HepG2 (cell line): ENCODE results near the gene NADK2. TPM values are rescaled to one million over a fixed set of nuclear protein-coding genes. Genes with fewer than 3 reads are reported as not detected.

Source experiments
- AGO2 ChIP-seq: fragments of 200-400 bp; formaldehyde crosslinking; optimal IDR thresholded peaks from 2 replicates; pipeline ENCODE3; 2017; ENCODE audit warnings: mild to moderate bottlenecking, low read depth, low read length, moderate library complexity
- ATF7-NPFF ChIP-seq: sonication (generic); formaldehyde crosslinking; IDR thresholded peaks from 2 replicates; pipeline ENCODE4 v1.8.1; 2023; ENCODE audit warnings: mild to moderate bottlenecking, low read depth, missing genetic modification reagents, moderate library complexity
- FOXA1 ChIP-seq, 2 experiments: fragments of 450-650 bp in 1 of 2; sonication (generic) in 1 of 2; formaldehyde crosslinking in 1 of 2; IDR thresholded peaks; 2 replicates each; pipeline versions ENCODE4 v1.4.0 to v1.6.1; 2016 to 2020; ENCODE audit warnings: missing genetic modification reagents in 1 of 2
- HOMEZ ChIP-seq: IDR thresholded peaks from 2 replicates; pipeline ENCODE4 v1.6.1; 2016; ENCODE audit warnings: low read depth
- PITX1 ChIP-seq: sonication (generic); formaldehyde crosslinking; IDR thresholded peaks from 2 replicates; pipeline ENCODE4 v1.5.1; 2020; ENCODE audit warnings: mild to moderate bottlenecking, missing genetic modification reagents
- RARA ChIP-seq: IDR thresholded peaks from 2 replicates; pipeline ENCODE4 v1.6.1; 2016; ENCODE audit warnings: missing genetic modification reagents, missing compliant biosample characterization
- SNAPC2 ChIP-seq: sonication (generic); formaldehyde crosslinking; IDR thresholded peaks from 2 replicates; pipeline ENCODE4 v1.8.1; 2022; ENCODE audit warnings: mild to moderate bottlenecking, missing genetic modification reagents
- SOX13 ChIP-seq, 3 experiments: fragments of 450-650 bp in 1 of 3; sonication (generic) in 1 of 3; formaldehyde crosslinking in 1 of 3; IDR thresholded peaks in 2 of 3; conservative IDR thresholded peaks in 1 of 3; 2 replicates each; pipeline versions ENCODE4 v1.5.0 to v1.6.1; 2016 to 2020; ENCODE audit warnings: antibody characterized with exemption in 1 of 3, mild to moderate bottlenecking in 1 of 3, missing compliant biosample characterization in 1 of 3, missing genetic modification reagents in 1 of 3, moderate library complexity in 1 of 3
- TARDBP ChIP-seq: sonication (generic); formaldehyde crosslinking; IDR thresholded peaks from 2 replicates; pipeline ENCODE4 v1.8.0; 2022; ENCODE audit warnings: mild to moderate bottlenecking, missing genetic modification reagents
- TCF12 ChIP-seq, 2 experiments: fragments of 450-650 bp in 1 of 2; sonication (generic) in 1 of 2; formaldehyde crosslinking in 1 of 2; IDR thresholded peaks; 2 replicates each; pipeline versions ENCODE4 v1.6.1 to v1.8.0; 2017 to 2022; ENCODE audit warnings: antibody characterized with exemption in 1 of 2, mild to moderate bottlenecking in 1 of 2, missing genetic modification reagents in 1 of 2, moderate library complexity in 1 of 2
- TCF7L2 ChIP-seq: IDR thresholded peaks from 2 replicates; pipeline ENCODE4 v1.6.1; 2011; ENCODE audit warnings: mild to moderate bottlenecking, low read depth, low read length, moderate library complexity
- TRAFD1 ChIP-seq: sonication (generic); formaldehyde crosslinking; IDR thresholded peaks from 2 replicates; pipeline ENCODE4 v1.5.1; 2020; ENCODE audit warnings: missing genetic modification reagents, mild to moderate bottlenecking, borderline replicate concordance
- XBP1 ChIP-seq: sonication (generic); formaldehyde crosslinking; IDR thresholded peaks from 2 replicates; pipeline ENCODE4 v1.5.0; 2020; ENCODE audit warnings: missing genetic modification reagents
- ZBTB7A ChIP-seq: sonication (generic); formaldehyde crosslinking; IDR thresholded peaks from 2 replicates; pipeline ENCODE4 v1.8.0; 2022; ENCODE audit warnings: mild to moderate bottlenecking, missing genetic modification reagents
- ZFP91 ChIP-seq: sonication (generic); formaldehyde crosslinking; IDR thresholded peaks from 2 replicates; pipeline ENCODE4 v1.9.0; 2022; ENCODE audit warnings: missing genetic modification reagents, mild to moderate bottlenecking, borderline replicate concordance
- ZFYVE20 ChIP-seq: sonication (generic); formaldehyde crosslinking; IDR thresholded peaks from 2 replicates; pipeline ENCODE4 v1.8.0; 2023; ENCODE audit warnings: low read depth, mild to moderate bottlenecking, moderate library complexity, missing genetic modification reagents, borderline replicate concordance
- ZNF512 ChIP-seq: sonication (generic); formaldehyde crosslinking; IDR thresholded peaks from 2 replicates; pipeline ENCODE4 v1.4.0; 2020; ENCODE audit warnings: mild to moderate bottlenecking, missing genetic modification reagents
- ZNF724P ChIP-seq: sonication (generic); formaldehyde crosslinking; IDR thresholded peaks from 2 replicates; pipeline ENCODE4 v1.8.0; 2022; ENCODE audit warnings: missing genetic modification reagents, borderline replicate concordance
- ZNF816 ChIP-seq: sonication (generic); formaldehyde crosslinking; IDR thresholded peaks from 2 replicates; pipeline ENCODE4 v1.8.0; 2022; ENCODE audit warnings: missing genetic modification reagents, mild to moderate bottlenecking, borderline replicate concordance
- polyA plus RNA-seq, 8 experiments: library from polyadenylated mRNA; depleted of rRNA in 3 of 8; stranded (reverse) in 7 of 8; unstranded in 1 of 8; fragments of >200 nt; fragmentation: Illumina TruSeq in 4 of 8; extraction: Trizol in 4 of 8; gene quantifications; 2 replicates each; pipeline versions ENCODE4 v1.2.1 to v1.2.3, GENCODE V29; 2011 to 2016; ENCODE audit warnings: low read depth in 4 of 8, missing spikeins in 1 of 8, mixed read lengths in 1 of 8; ENCODE audit not compliant: insufficient read depth in 1 of 8
- total RNA-seq, 5 experiments: library from RNA; depleted of rRNA; stranded (reverse); fragments of >200 nt; fragmentation: Illumina TruSeq; extraction: Trizol; gene quantifications; 2 replicates each; pipeline ENCODE4 v1.2.3, GENCODE V29; 2016; ENCODE audit warnings: low read depth in 1 of 5

NADK2 gene
- total and polyA plus RNA-seq, 2 of the 13 experiments (the other 11 are each of a cell fraction or from before 2014, with no cell fraction given), result 13.9 to 71.4 TPM

- peak; percentile 83; the same call in 1 of the 2 replicates for TF ChIP-seq HOMEZ (CRISPR knock-in tag)
- no peak for TF ChIP-seq ZFP91 (CRISPR knock-in tag)
- TF ChIP-seq AGO2, result no peak
- peak; percentile 90 for TF ChIP-seq FOXA1 (IDR thresholded peaks at IDR 0.05)
- TF ChIP-seq FOXA1 (CRISPR knock-in tag; IDR thresholded peaks at IDR 0.05), result peak; percentile 83
- no peak for TF ChIP-seq ZNF512
- TF ChIP-seq PITX1, result peak; percentile 92
- TF ChIP-seq ZNF724P, result no peak
- TF ChIP-seq TCF12 (IDR thresholded peaks at IDR 0.05), result no peak
- peak; percentile 91; the same call in 1 of the 2 replicates for TF ChIP-seq TCF12 (CRISPR knock-in tag; IDR thresholded peaks at IDR 0.05)
- peak; percentile 77 for TF ChIP-seq RARA (CRISPR knock-in tag)
- no peak for TF ChIP-seq SNAPC2
- no peak for TF ChIP-seq TRAFD1 (CRISPR knock-in tag)
- TF ChIP-seq ZBTB7A (CRISPR knock-in tag), result no peak
- peak; percentile 97 for TF ChIP-seq TCF7L2
- no peak for TF ChIP-seq ATF7-NPFF (CRISPR knock-in tag)
- peak; percentile 60; the same call in 1 of the 2 replicates for TF ChIP-seq SOX13 (IDR thresholded peaks at IDR 0.05)
- peak in 1 of 2 experiments; percentile 69; a peak in 1 of 4 replicates for TF ChIP-seq SOX13 (CRISPR knock-in tag; conservative IDR thresholded peaks at IDR 0.05 in 1 of 2, IDR thresholded peaks at IDR 0.05 in 1 of 2)
- no peak for TF ChIP-seq ZFYVE20 (CRISPR knock-in tag)
- no peak for TF ChIP-seq XBP1 (CRISPR knock-in tag)
- TF ChIP-seq ZNF816 (CRISPR knock-in tag), result peak; percentile 69; the same call in 1 of the 2 replicates
- peak; percentile 68 for TF ChIP-seq TARDBP (CRISPR knock-in tag)
Observed at GRCh38 chr5:36180556-36181350, 61.0 kb downstream of the NADK2 start (continued).
